Endothelial cell of umbilical vein (primary cell): ENCODE results near the gene CEP85L. TPM values are rescaled to one million over a fixed set of nuclear protein-coding genes. Genes with fewer than 3 reads are reported as not detected.
A peak's percentile ranks its signal among the peaks of the same experiment; 100 is the strongest.

Experiments
- BruUV-seq: library from RNA; stranded (reverse); fragments of 400-500 nt; replicated peaks from 2 replicates; lab custom pipeline; 2021; lab: Mats Ljungman, UMichigan
- CTCF ChIA-PET: fragments of 300-600, 350-600 bp; sonication (Branson Sonifier 250); formaldehyde crosslinking; loops from one replicate; lab custom pipeline; 2021; ENCODE audit warnings: antibody characterized with exemption, inconsistent platforms; lab: Charles Lee
- POLR2A ChIA-PET: fragments of 300-600, 350-600 bp; sonication (Branson Sonifier 250); formaldehyde crosslinking; loops from one replicate; lab custom pipeline; 2021; ENCODE audit warnings: antibody characterized with exemption, inconsistent platforms; lab: Charles Lee
- DNase-seq: peaks from one replicate; pipeline ENCODE4 v3.0.0-alpha.2; 2011; ENCODE audit warnings: low read depth, low spot score
- FAIRE-seq: peaks from 2 replicates; lab custom pipeline; 2011; peaks lifted over from hg19 to GRCh38; lab: Jason Lieb, UNC
- H2AFZ ChIP-seq: 2 replicates; pipeline ENCODE4 v1.6.0; 2012; ENCODE audit warnings: low read depth, low read length, control low read depth, inconsistent platforms
- H3K27ac ChIP-seq: 2 replicates; pipeline ENCODE4 v1.5.1; 2011; ENCODE audit warnings: low read depth, mild to moderate bottlenecking, control low read depth, low read length, moderate library complexity; ENCODE audit not compliant: insufficient read depth
- H3K27me3 ChIP-seq, 2 experiments: 2 replicates each; pipeline versions ENCODE4 v1.6.0 to v1.6.1; 2011; ENCODE audit warnings: low read length in 2 of 2, mixed read lengths in 1 of 2; ENCODE audit not compliant: control insufficient read depth in 2 of 2, insufficient read depth in 2 of 2
- H3K36me3 ChIP-seq, 2 experiments: 2 replicates in 1 of 2; 3 replicates in 1 of 2; pipeline ENCODE4 v1.5.1; 2011; ENCODE audit warnings: low read length in 2 of 2, mild to moderate bottlenecking in 1 of 2, moderate library complexity in 1 of 2; ENCODE audit not compliant: control insufficient read depth in 2 of 2, insufficient read depth in 2 of 2; ENCODE audit errors: extremely low read depth in 1 of 2
- H3K4me1 ChIP-seq: 3 replicates; pipeline ENCODE4 v1.5.1; 2011; ENCODE audit warnings: mild to moderate bottlenecking, low read length; ENCODE audit not compliant: control insufficient read depth, insufficient read depth; ENCODE audit errors: extremely low read depth
- H3K4me2 ChIP-seq: 2 replicates; pipeline ENCODE4 v1.6.1; 2011; ENCODE audit warnings: low read length, control low read depth, mixed read lengths; ENCODE audit not compliant: insufficient read depth
- H3K4me3 ChIP-seq, 3 experiments: fragments of 200-600 bp in 1 of 3; sonication (generic), shearing (Covaris generic) in 1 of 3; replicated peaks in 1 of 3; 2 replicates each; pipeline ENCODE4 v1.5.1; 2011 to 2016; ENCODE audit warnings: control low read depth in 3 of 3, low read length in 3 of 3, mild to moderate bottlenecking in 2 of 3, inconsistent platforms in 1 of 3, low read depth in 1 of 3, moderate library complexity in 1 of 3; ENCODE audit not compliant: insufficient read depth in 1 of 3
- H3K79me2 ChIP-seq: 2 replicates; pipeline ENCODE4 v1.6.0; 2012; ENCODE audit warnings: low read length, inconsistent platforms; ENCODE audit not compliant: control insufficient read depth, insufficient read depth
- H3K9ac ChIP-seq: replicated peaks from 2 replicates; pipeline ENCODE3; 2011; ENCODE audit warnings: low read length, control low read depth; ENCODE audit not compliant: insufficient read depth; ENCODE audit errors: extremely low read depth
- H3K9me1 ChIP-seq: replicated peaks from 3 replicates; pipeline ENCODE4 v1.6.0; 2011; ENCODE audit warnings: mild to moderate bottlenecking, low read length; ENCODE audit not compliant: control insufficient read depth, insufficient read depth; ENCODE audit errors: extremely low read depth
- H3K9me3 ChIP-seq: replicated peaks from 2 replicates; pipeline ENCODE4 v1.5.1; 2012; ENCODE audit warnings: low read length, inconsistent platforms; ENCODE audit not compliant: control insufficient read depth, insufficient read depth
- H4K20me1 ChIP-seq: replicated peaks from 2 replicates; pipeline ENCODE3; 2011; ENCODE audit warnings: mild to moderate bottlenecking, low read length; ENCODE audit not compliant: control insufficient read depth, insufficient read depth; ENCODE audit errors: extremely low read depth
- CTCF ChIP-seq, 2 donors: IDR thresholded peaks; 1 replicate in 1 of 2; 2 replicates in 1 of 2; pipeline ENCODE4 v1.5.1; 2011; ENCODE audit warnings: low read length in 2 of 2, mild to moderate bottlenecking in 2 of 2, moderate library complexity in 2 of 2, control low read depth in 1 of 2, inconsistent platforms in 1 of 2, low read depth in 1 of 2; ENCODE audit not compliant: insufficient read depth in 1 of 2; ENCODE audit errors: extremely low read depth in 1 of 2
- EZH2 ChIP-seq: IDR thresholded peaks from 2 replicates; pipeline ENCODE4 v1.6.1; 2012; ENCODE audit warnings: borderline replicate concordance, low read depth, mild to moderate bottlenecking, moderate library complexity, low read length, inconsistent platforms; ENCODE audit not compliant: severe bottlenecking
- FOS ChIP-seq: IDR thresholded peaks from 2 replicates; pipeline ENCODE4 v1.6.1; 2011; ENCODE audit warnings: mild to moderate bottlenecking, low read length, moderate library complexity, borderline replicate concordance; ENCODE audit not compliant: insufficient read depth
- GATA2 ChIP-seq: IDR thresholded peaks from 2 replicates; pipeline ENCODE4 v1.7.0; 2011; ENCODE audit warnings: low read depth, mild to moderate bottlenecking, moderate library complexity, mixed read lengths, low read length; ENCODE audit not compliant: insufficient read length, insufficient read depth
- JUN ChIP-seq: IDR thresholded peaks from 2 replicates; pipeline ENCODE4 v1.6.1; 2011; ENCODE audit warnings: borderline replicate concordance, low read depth; ENCODE audit not compliant: insufficient read length, insufficient read depth
- MYC ChIP-seq: IDR thresholded peaks from one replicate; pipeline ENCODE4 v1.6.1; 2011; ENCODE audit warnings: mild to moderate bottlenecking, low read depth, low read length
- POLR2A ChIP-seq: IDR thresholded peaks from 2 replicates; pipeline ENCODE4 v1.6.1; 2012; ENCODE audit warnings: low read depth, mild to moderate bottlenecking, control low read depth, low read length
- POLR2AphosphoS5 ChIP-seq: IDR thresholded peaks from 2 replicates; pipeline ENCODE4 v1.6.1; 2012; ENCODE audit warnings: low read depth, mild to moderate bottlenecking, control low read depth, low read length, moderate library complexity; ENCODE audit not compliant: insufficient read depth
- dilution Hi-C: fragments of 300-500 bp; cut with MboI; formaldehyde crosslinking; loops from one replicate; pipeline ENCODE4 v1.15.0; 2019; ENCODE audit warnings: low sequenced_read_pairs; ENCODE audit not compliant: extremely low pct_ligation_motif_present
- intact Hi-C: fragments of 100-400 bp; cut with micrococcal nuclease; formaldehyde crosslinking; loops from one replicate; pipeline ENCODE4 v1.10.0; 2022
- polyA plus RNA-seq, 4 experiments: library from polyadenylated mRNA; depleted of rRNA in 3 of 4; stranded (reverse) in 3 of 4; unstranded in 1 of 4; fragments of >200 nt; gene quantifications; 2 replicates each; pipeline versions ENCODE4 v1.2.1 to v1.2.3, GENCODE V29; 2011 to 2012; ENCODE audit warnings: missing spikeins in 1 of 4
- total RNA-seq: library from RNA; stranded (reverse); gene quantifications from 2 replicates; pipeline ENCODE4 v1.2.3, GENCODE V29; 2021
- TF ChIP-seq, protein P1 (sequence below): IDR thresholded peaks from 2 replicates; pipeline ENCODE4 v1.6.1; 2011; ENCODE audit not compliant: insufficient read depth, insufficient read length

Gene CEP85L
- total and polyA plus RNA-seq, 2 donors (not counting 3 experiments of a cell fraction or from before 2014, with no cell fraction given) = 1.8 to 9.2 TPM

- CTCF ChIA-PET = interaction anchor here (0.7 to 1.6 kb wide), 7 partner anchors 8 to 54 kb away, joined by 3 to 7 read pairs (median 3); no protein-coding TSS in a partner anchor
Observed at GRCh38 chr6:118683881-118684872, 32.8 kb upstream of the CEP85L start.

More at GRCh38 chr6:118683881-118684872, 32.8 kb upstream of the CEP85L start:
- H4K20me1 ChIP-seq = no peaks in the 10 kb centered on the region
- POLR2A ChIA-PET = no interaction called here
- no peak overlapping the region for H3K27ac ChIP-seq
- no peak for FAIRE-seq
- no peaks in the 10 kb centered on the region for H3K4me1 ChIP-seq
- BruUV-seq = no TSS peak
- DNase-seq = peak; percentile 77
- peak overlapping the region; percentile 11 for H2AFZ ChIP-seq
- H3K27me3 ChIP-seq = no peaks in the 10 kb centered on the region
- intact Hi-C loops = loop anchor here (1.0 kb wide), 1 partner anchor 25 kb away; no protein-coding TSS in a partner anchor
- no peak overlapping the region for H3K4me3 ChIP-seq
- no peak overlapping the region for H3K9ac ChIP-seq
- H3K9me1 ChIP-seq = no peaks in the 10 kb centered on the region
- dilution Hi-C loops = no loop called here
- H3K4me2 ChIP-seq = no peak overlapping the region
- H3K36me3 ChIP-seq = no peaks in the 10 kb centered on the region
- H3K79me2 ChIP-seq = no peaks in the 10 kb centered on the region
- TF ChIP-seq POLR2A (no peak), MYC (no peak), POLR2AphosphoS5 (no peak), GATA2 (no peak), EZH2 (no peak), JUN (no peak), FOS (no peak), CTCF (IDR thresholded peaks at IDR 0.05; ENCODE audit: extremely low read depth in 1 of 2, insufficient read depth in 1 of 2, low read depth in 1 of 2, low read length in 2 of 2) (no peak)
- TF ChIP-seq, protein P1, sequence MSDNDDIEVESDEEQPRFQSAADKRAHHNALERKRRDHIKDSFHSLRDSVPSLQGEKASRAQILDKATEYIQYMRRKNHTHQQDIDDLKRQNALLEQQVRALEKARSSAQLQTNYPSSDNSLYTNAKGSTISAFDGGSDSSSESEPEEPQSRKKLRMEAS = no peak
- H3K9me3 ChIP-seq = no peaks in the 10 kb centered on the region
